Activated CD8-positive, alpha-beta memory T cell treated with anti-CD3 and anti-CD28 coated beads for 48 hours (primary cell): ENCODE results near the gene CASP12.

Experiments
- DNase-seq, 3 experiments: peaks; one replicate each; pipeline ENCODE4 v3.0.0-alpha.2; 2020; ENCODE audit warnings: low read depth in 2 of 3, low spot score in 2 of 3

Gene CASP12

GRCh38 chr11:104892723-104893511, 5.3 kb downstream of the CASP12 start:
- DNase-seq = no peak

DNA sequence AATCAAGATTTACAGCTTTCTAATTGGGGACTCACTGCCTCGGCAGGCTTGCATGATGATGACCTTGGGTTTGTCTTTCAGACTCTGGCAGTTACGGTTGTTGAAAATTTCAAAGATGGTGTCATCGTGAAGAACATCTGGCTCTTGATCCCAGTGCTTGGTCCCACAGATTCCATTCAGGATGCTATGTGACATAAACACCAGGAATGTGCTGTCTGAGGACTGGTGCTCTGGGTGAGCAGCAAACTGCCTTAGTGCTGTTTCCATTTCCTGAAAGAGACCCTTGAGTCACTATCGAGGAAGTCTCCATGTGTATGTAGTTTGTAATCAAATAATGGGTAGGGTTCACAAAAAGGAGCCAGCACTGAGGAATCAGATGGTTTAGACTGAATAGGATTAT, 7.1 kb downstream of the CASP12 start:
- DNase-seq = no peak

DNA sequence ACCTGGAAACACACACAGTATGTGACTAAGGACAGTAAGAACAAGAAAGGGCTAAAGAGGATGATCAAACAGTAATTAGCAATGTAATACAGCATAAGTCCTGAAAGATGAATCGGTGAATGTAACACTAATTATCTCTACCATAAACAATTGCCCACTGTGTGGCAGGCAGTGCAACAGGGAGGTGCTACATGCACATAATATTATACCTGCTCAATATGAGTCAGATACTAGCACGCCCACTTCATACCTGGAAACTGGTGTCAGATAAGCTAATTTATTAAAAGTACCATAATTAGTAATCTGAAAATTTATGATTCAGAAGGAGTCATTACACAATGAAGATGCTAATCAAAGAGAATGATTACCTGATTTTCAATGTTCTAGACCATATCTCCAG, 14.9 kb downstream of the CASP12 start:
- no peak for DNase-seq

DNA sequence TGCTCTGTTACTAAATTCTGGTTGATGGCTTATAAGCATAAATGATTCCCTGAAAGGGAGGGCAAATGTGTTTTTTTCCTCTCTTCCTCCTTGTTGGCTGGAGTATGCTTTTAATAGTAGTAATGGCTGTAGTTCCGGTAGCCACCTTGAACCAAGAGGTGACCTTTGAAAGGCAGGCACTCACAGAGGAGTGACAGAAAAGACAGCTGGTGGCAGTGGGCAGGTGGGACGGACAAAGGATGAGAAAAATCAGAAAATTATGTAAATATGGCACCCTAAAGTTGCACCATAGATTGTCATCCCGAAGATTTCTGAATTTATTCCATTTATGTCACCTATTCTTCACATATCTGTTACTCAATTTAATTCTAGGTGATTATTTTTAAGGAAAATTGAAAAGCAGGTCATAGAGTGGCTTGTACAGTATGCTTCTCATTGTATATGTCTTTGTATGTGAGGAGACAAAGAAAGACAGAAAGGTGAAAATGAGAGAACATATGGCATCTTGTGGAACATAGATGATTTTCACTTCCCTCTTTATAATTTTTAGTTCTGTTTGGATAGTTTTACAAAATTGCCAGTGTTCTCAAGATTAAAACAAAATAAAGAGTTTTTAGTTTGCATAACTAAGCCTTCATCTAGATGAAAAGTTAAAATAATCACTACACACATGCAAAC, 17.0 kb downstream of the CASP12 start:
- no peak for DNase-seq

DNA sequence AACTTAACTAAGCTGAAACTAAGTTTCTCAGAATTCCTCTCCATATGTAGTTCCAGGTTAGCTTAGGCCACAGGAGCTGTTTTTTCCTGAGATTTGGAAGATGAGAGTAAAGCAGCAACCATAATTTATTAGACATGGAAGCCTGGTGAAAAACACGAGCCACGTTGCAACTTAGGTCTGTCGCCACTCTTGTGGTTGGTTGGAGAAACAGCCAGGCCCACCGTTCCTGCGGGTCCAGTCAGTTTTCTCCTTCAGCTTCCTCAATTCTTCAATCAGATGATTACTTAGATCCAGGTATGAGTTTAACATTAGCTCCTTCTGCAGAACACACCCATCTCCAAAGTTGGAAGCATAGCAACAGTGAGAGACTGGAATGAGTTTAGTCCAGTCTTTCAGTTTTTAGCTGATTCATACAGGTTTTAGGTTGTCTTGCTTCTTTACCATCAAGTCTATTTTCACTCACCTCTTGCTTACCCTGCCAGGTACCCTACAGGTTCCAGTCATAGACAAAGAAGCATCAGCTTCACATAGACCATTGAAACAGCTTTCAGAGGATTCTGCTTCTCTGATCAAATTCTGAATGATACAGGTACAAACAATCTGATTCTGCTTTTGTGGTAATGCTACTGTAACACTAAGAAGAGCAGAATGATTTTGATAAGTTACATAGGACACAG, 18.6 kb downstream of the CASP12 start:
- DNase-seq = no peak

DNA sequence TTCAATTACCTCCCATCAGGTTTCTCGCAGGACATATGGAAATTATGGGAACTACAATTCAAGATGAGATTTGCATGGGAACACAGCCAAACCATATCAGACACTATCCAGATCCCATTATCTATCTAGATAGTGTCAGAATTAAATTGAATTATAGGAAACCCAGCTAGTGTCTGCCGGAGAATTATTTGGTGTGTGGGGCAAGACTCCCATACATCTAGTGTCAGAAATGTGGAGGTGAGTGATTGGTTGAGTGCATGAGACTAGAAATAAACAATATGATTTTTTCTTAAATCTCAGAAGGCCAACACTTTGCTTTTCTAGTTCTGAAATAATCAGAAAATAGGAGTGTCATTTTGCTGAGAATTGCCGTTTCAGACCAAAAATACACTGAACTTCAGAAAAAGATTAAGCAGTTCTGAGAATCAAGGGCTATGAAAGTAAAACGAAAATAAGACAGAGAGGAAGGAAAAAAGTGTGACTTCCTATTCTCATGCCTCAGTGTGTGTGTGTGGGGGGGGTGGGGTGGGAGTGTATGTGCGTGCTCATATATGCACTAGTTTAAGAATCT, 21.3 kb downstream of the CASP12 start:
- no peak for DNase-seq

DNA sequence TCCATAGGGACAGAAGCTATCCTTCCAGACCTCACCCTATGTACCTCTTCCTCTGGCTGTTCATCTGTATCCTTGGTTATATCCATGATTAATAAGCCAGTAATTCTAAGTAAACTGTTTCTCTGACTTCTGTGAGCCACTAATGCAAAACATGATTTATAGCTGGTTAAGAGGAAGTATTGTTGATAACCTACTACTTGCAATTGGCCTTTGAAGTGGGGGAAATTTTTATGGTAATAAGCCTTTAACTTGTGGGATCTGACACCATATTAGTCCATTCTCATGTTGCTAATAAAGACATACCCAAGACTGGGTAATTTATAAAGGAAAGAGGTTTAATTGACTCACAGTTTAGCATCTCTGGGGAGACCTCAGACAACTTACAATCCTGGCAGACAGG, 21.9 kb downstream of the CASP12 start:
- DNase-seq = no peak

DNA sequence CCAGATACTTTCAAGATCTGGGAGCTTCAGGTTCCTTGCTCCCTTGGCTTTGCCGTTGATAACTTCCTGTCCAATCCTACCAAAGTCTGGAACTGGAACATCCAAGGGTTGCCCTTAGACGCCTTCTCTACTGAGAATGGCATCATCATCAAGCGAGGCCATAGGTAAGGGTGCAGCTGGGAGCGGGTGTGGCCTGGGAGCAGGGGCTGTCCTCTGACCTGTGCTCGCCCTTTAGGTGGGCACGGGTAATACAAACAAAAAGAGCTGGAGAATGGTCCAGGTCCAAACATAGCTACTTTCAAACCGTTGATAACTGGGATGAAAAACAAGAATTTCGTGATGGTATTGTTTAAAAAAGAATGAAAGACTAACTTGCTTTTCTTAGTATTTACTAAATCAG, 25.0 kb downstream of the CASP12 start:
- no peak for DNase-seq

- no peak for DNase-seq
Observed at GRCh38 chr11:104872393-104872792, 25.9 kb downstream of the CASP12 start.

GRCh38 chr11:104870910-104871309, 27.4 kb downstream of the CASP12 start:
- no peak for DNase-seq

DNA sequence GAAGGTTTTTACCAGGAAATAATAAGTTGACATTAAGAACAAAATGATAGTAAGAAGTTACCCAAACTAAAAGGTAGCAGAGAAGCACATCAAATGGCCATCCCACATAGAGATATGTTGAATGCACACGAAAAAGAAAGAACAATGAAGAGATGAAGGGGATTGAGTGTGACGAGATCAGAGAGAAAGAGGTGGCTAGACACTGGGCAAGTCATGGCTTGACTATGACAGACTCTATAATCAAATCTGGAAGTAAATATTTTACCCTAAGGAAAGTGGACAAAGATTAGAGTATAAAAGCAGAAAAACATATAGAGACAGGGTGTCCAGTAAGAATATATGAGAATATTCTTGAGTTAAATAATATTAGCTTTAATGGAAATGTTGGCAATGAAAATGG, 31.4 kb downstream of the CASP12 start:
- DNase-seq = no peak

- no peak for DNase-seq
Observed at GRCh38 chr11:104858882-104859775, 39.1 kb downstream of the CASP12 start.

- no peak for DNase-seq
Observed at GRCh38 chr11:104856607-104857006, 41.7 kb downstream of the CASP12 start.

GRCh38 chr11:104855965-104856364, 42.3 kb downstream of the CASP12 start:
- DNase-seq = no peak

DNA sequence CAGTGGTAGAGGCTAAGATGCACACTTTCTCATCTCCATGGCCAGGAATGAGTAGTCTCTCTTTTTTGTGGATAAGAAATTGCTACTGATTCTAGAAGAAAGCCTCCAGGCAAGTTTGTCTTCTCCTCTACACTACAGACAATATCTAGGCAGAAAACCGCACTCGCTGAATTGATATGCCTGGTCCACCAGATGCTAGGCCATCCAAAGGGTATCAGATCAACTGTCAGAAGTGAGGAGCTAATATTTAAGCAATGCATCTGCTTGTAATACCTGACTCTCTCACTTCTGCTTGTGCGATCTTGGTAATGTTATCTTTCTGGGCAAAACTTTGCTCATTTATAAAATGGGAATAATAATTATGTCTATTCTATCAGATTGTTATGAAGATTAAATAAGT, 45.0 kb downstream of the CASP12 start:
- no peak for DNase-seq

GRCh38 chr11:104852811-104853210, 45.4 kb downstream of the CASP12 start:
- DNase-seq = no peak

DNA sequence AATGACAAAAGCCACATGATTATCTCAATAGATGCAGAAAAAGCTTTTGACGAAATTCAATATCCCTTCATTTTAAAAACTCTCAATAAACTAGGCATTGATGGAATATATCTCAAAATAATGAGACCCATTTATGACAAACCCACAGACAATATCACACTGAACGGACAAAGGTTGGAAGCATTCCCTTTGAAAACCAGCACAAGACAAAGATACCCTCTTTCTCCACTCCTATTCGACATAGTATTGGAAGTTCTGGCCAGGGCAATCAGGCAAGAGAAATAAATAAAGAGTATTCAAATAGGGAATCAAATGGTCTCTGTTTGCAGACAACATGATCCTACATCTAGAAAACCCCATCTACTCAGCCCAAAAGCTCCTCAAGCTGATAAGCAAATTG, 52.0 kb downstream of the CASP12 start:
- no peak for DNase-seq

- no peak for DNase-seq
Observed at GRCh38 chr11:104844451-104844850, 53.8 kb downstream of the CASP12 start.

GRCh38 chr11:104843150-104843836, 55.0 kb downstream of the CASP12 start:
- no peak for DNase-seq

- no peak for DNase-seq
Observed at GRCh38 chr11:104841973-104842525, 56.2 kb downstream of the CASP12 start.
